GM12872 (cell line): ENCODE results near the gene MINDY4B.

ENCODE experiments used
- CTCF ChIP-seq: IDR thresholded peaks from 3 replicates; pipeline ENCODE4 v1.5.1; 2011; ENCODE audit warnings: low read depth, mild to moderate bottlenecking, low read length, moderate library complexity; ENCODE audit not compliant: insufficient read depth

MINDY4B gene

DNA sequence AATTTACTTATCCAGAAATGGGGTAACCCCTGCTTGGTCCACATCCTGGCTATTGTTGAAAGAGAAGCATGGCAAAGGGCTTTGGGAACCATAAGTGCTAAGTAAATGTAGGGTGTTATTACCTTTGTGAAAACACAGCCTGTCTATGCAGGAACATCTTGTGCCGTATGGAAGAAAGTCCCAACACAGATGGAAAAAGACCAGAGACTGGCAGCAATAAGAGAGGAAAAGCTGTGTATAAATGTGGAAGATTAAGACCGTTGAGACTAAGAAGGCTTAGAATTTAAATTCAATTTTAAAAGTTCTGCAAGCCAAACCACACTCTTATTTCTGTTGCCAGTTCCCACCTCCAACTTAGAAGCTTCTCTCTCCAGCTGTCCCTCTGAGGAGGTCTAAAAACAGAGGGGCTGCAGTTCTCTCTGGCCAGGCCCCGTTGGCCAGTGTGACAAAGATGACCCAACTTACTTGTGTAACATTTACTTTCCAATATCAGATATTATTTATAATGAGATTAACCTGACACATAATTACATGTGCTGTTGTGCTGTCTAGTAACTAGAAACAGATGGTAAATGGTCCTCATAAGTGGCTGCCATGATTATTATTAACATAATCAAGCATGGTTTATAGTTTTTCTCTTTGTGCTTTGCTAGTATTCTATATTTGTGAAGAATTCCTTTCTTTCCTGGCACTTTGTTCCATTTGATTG lies 7.0 kb downstream of the MINDY4B start:
- TF ChIP-seq CTCF = no peak

DNA sequence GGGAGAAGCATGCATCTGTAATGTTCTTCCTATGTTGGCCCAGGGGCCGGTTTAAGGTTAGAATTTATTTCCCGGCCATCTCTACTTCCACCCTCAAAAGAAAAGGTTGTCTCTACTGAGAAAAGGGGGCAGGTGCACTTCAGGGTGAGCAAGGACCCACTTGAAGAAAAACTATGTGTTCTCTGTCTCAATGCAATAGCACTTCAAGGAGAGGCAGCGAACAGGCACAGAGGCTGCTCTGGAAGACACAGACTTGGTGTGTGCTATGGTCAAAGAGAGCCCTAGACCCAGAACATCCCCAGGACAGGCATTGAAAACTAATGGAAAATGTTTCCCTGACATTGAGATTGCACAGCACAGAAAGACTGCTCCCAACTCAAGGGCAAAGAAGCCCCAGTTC lies 7.6 kb downstream of the MINDY4B start:
- TF ChIP-seq CTCF = no peak

- TF ChIP-seq CTCF = no peak
These were observed 14.4 kb downstream of the MINDY4B start for GRCh38 chr3:150890831-150891230.

DNA sequence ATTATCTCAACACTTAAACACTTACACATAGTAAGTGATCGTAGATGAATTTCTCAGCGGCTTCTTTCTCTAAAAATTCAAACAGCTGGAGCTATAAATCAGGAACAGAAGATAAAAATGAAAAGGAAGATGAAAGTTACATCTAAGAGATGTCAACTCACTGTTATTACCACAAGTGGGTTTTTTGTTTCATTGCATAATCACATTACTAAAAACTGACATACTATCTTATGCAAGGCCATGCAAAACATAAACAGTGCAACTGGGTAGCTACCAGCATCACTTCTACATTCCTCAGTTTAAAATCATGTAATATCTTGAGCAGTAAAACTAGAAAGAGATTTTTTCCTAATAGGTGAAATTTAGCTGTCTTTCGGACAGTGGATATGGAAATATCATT lies 14.9 kb downstream of the MINDY4B start:
- TF ChIP-seq CTCF = no peak

- TF ChIP-seq CTCF = no peak
These were observed 16.1 kb downstream of the MINDY4B start for GRCh38 chr3:150889106-150889505.

DNA sequence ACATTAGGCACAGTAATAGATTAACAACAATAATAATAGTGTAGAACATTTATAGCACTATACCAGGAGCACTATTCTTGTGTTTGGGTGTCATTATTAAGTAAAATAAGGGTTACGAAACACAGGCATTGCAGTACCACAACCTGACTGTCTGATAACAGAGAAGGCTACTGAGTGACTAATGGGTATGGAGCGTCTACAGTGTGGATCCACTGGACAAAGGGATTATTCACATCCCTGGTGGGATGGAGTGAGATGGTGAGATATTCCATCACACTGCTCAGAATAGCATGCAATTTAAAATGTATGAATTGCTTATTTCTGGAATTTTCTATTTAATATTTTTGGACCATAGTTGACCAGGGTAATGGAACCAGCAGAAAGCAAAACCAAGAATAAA lies 18.2 kb downstream of the MINDY4B start:
- no peak for TF ChIP-seq CTCF

DNA sequence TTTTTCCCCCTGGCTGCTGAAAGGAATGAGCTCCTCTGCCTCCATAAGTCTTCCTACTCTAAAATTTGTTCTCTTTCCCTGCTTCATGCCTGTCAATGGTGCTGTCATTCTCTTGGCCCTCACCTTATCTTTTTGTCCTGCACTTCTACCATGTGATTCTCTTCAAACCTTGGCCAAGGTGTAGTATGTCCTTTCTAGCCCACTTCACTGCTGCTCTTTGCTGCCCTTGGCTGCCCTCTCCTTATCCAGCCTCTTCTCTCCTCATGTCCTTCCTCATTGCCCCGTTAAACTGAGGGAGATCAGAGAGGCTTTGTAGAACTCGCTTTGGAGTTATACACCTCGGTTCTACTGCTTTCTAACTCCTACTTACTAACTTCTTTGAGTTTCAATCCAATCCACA lies 19.7 kb downstream of the MINDY4B start:
- TF ChIP-seq CTCF = no peak

- TF ChIP-seq CTCF = no peak
These were observed 26.2 kb downstream of the MINDY4B start for GRCh38 chr3:150878996-150879575.
